GM12873 (cell line): ENCODE data around the gene PCARE.

ENCODE experiments used
- CTCF ChIP-seq: IDR thresholded peaks from 2 replicates; pipeline ENCODE4 v1.5.1; 2012; ENCODE audit warnings: low read depth, mild to moderate bottlenecking, moderate library complexity, low read length, control low read depth; ENCODE audit not compliant: insufficient read depth; ENCODE audit errors: missing control alignments

The PCARE gene

GRCh38 chr2:29096969-29097368 is 22.6 kb upstream of the PCARE start:
- no peak for TF ChIP-seq CTCF

- no peak for TF ChIP-seq CTCF
Observed at GRCh38 chr2:29084554-29084953, 10.2 kb upstream of the PCARE start.

- TF ChIP-seq CTCF, result no peak
Observed at GRCh38 chr2:29082804-29083495, 8.6 kb upstream of the PCARE start.

GRCh38 chr2:29080886-29081743 is 6.8 kb upstream of the PCARE start:
- no peak for TF ChIP-seq CTCF

- no peak for TF ChIP-seq CTCF
Observed at GRCh38 chr2:29079887-29080286, 5.6 kb upstream of the PCARE start.

- no peak for TF ChIP-seq CTCF
Observed at GRCh38 chr2:29075894-29076705, 1.8 kb upstream of the PCARE start.

- no peak for TF ChIP-seq CTCF
Observed at GRCh38 chr2:29073933-29074332, 390 bp downstream of the PCARE start.
